A549 (cell line): ENCODE results near the gene ZBTB12.

Experiments used
- BHLHE40 ChIP-seq: IDR thresholded peaks from 2 replicates; pipeline ENCODE4 v1.6.1; 2012; ENCODE audit warnings: low read depth, low read length, inconsistent platforms
- CTCF ChIP-seq: fragments of >200 bp; sonication (Bioruptor Twin); formaldehyde crosslinking; IDR thresholded peaks from 3 replicates; pipeline ENCODE4 v1.5.1; 2016
- EP300 ChIP-seq, 2 experiments: fragments of >200 bp; sonication (Bioruptor Twin); formaldehyde crosslinking; IDR thresholded peaks; 2 replicates in 1 of 2; 3 replicates in 1 of 2; pipeline ENCODE4 v1.6.1; 2016 to 2017
- JUN ChIP-seq, 2 experiments: fragments of >200 bp; sonication (Bioruptor Twin); formaldehyde crosslinking; IDR thresholded peaks; 2 replicates in 1 of 2; 3 replicates in 1 of 2; pipeline ENCODE4 v1.6.1; 2016 to 2017
- KDM1A ChIP-seq: fragments of 200-600 bp; sonication (generic); IDR thresholded peaks from 2 replicates; pipeline ENCODE4 v1.6.1; 2016; ENCODE audit warnings: low read depth, mild to moderate bottlenecking
- MAFK ChIP-seq: fragments of 450-650 bp; IDR thresholded peaks from 2 replicates; pipeline ENCODE4 v1.6.1; 2014; ENCODE audit not compliant: partially characterized antibody
- MAX ChIP-seq: IDR thresholded peaks from 2 replicates; pipeline ENCODE4 v1.6.1; 2012
- POLR2A ChIP-seq: IDR thresholded peaks from 2 replicates; pipeline ENCODE4 v1.6.1; 2012; ENCODE audit warnings: mild to moderate bottlenecking, low read length
- RAD21 ChIP-seq, 2 experiments: fragments of >200 bp in 1 of 2; sonication (Bioruptor Twin) in 1 of 2; formaldehyde crosslinking in 1 of 2; IDR thresholded peaks in 1 of 2; conservative IDR thresholded peaks in 1 of 2; 2 replicates in 1 of 2; 3 replicates in 1 of 2; pipeline ENCODE4 v1.6.1; 2012 to 2018; ENCODE audit warnings: inconsistent platforms in 1 of 2
- RCOR1 ChIP-seq: fragments of 150-350 bp; IDR thresholded peaks from 2 replicates; pipeline ENCODE4 v1.6.1; 2014; ENCODE audit warnings: antibody characterized with exemption, low read length, low read depth
- SMC3 ChIP-seq: fragments of >200 bp; sonication (Bioruptor Twin); formaldehyde crosslinking; IDR thresholded peaks from 3 replicates; pipeline ENCODE4 v1.6.1; 2018; ENCODE audit warnings: inconsistent platforms
- TP53 ChIP-seq: fragments of 250-450 bp; sonication (Bioruptor Pico); IDR thresholded peaks from 2 replicates; pipeline ENCODE4 v1.5.0; 2021; ENCODE audit warnings: mild to moderate bottlenecking, moderate library complexity

GRCh38 chr6:31922942-31923341, 21.1 kb upstream of the ZBTB12 start:
- no peak for TF ChIP-seq CTCF
- no peak for TF ChIP-seq KDM1A
- TF ChIP-seq JUN (IDR thresholded peaks at IDR 0.05), result no peak
- TF ChIP-seq EP300 (IDR thresholded peaks at IDR 0.05), result no peak
- no peak for TF ChIP-seq POLR2A
- no peak for TF ChIP-seq TP53 (CRISPR knock-in tag)
- no peak for TF ChIP-seq MAX
- no peak for TF ChIP-seq MAFK
- TF ChIP-seq RCOR1, result no peak
- no peak for TF ChIP-seq SMC3
- no peak for TF ChIP-seq BHLHE40
- TF ChIP-seq RAD21 (conservative IDR thresholded peaks at IDR 0.05 in 1 of 2, IDR thresholded peaks at IDR 0.05 in 1 of 2), result no peak; a peak in 1 of 5 replicates
